GM18873 (cell line): Measurements from ENCODE around the gene PALM3.
"Not testable (repeated sequence)": the region's sequence is repeated elsewhere in the genome, so short reads cannot be mapped to it uniquely, and the experiment has no call there.

Experiments used
- ATAC-seq: cut with Tn5 transposase; IDR thresholded peaks from one replicate; pipeline ENCODE4 v1.9.1; 2021; ENCODE audit warnings: mild to moderate bottlenecking, moderate library complexity, moderate number of reproducible peaks; ENCODE audit not compliant: unreplicated experiment, low FRiP score

PALM3 gene

GRCh38 chr19:14039181-14039580, 22.7 kb downstream of the PALM3 start:
- ATAC-seq, result no peak

- no peak for ATAC-seq
These were observed 26.2 kb downstream of the PALM3 start for GRCh38 chr19:14035706-14036105.

GRCh38 chr19:14035159-14035558, 26.7 kb downstream of the PALM3 start:
- ATAC-seq, result not testable (repeated sequence)

GRCh38 chr19:14033946-14034345, 27.9 kb downstream of the PALM3 start:
- no peak for ATAC-seq

GRCh38 chr19:14031719-14032480, 30.0 kb downstream of the PALM3 start, which contains the start of gene IL27RA:
Gene IL27RA, plus strand, starts transcription at chr19:14031762. Its CDS starts 111 bp downstream, at chr19:14031873.
- no peak for ATAC-seq

GRCh38 chr19:14030997-14031718, 30.7 kb downstream of the PALM3 start:
- ATAC-seq, result no peak

- no peak for ATAC-seq
These were observed 33.0 kb downstream of the PALM3 start for GRCh38 chr19:14028901-14029300.

- ATAC-seq, result no peak
These were observed 33.9 kb downstream of the PALM3 start, which contains the start of gene RLN3 for GRCh38 chr19:14027856-14028450. Gene RLN3, plus strand, starts transcription at chr19:14028148. Its CDS starts 57 bp downstream, at chr19:14028205.

- not testable (repeated sequence) for ATAC-seq
These were observed 35.2 kb downstream of the PALM3 start for GRCh38 chr19:14026652-14027192.

- no peak for ATAC-seq
These were observed 38.3 kb downstream of the PALM3 start for GRCh38 chr19:14023404-14024235.

- no peak for ATAC-seq
These were observed 39.4 kb downstream of the PALM3 start for GRCh38 chr19:14022469-14022868.

- ATAC-seq, result no peak
These were observed 40.4 kb downstream of the PALM3 start for GRCh38 chr19:14021474-14021873.

- ATAC-seq, result not testable (repeated sequence)
These were observed 42.1 kb downstream of the PALM3 start for GRCh38 chr19:14019739-14020138.

GRCh38 chr19:14019100-14019499, 42.8 kb downstream of the PALM3 start:
- no peak for ATAC-seq

GRCh38 chr19:14015524-14016035, 46.3 kb downstream of the PALM3 start:
- ATAC-seq, result peak; percentile 69

GRCh38 chr19:14012378-14012915, 49.4 kb downstream of the PALM3 start:
- ATAC-seq, result no peak

- peak; percentile 31 for ATAC-seq
These were observed 54.9 kb downstream of the PALM3 start for GRCh38 chr19:14006766-14007562.

- ATAC-seq, result peak; percentile 82
These were observed 55.7 kb downstream of the PALM3 start, which contains the start of gene RFX1 for GRCh38 chr19:14006085-14006765. Gene RFX1, minus strand, starts transcription at chr19:14006320. Its CDS starts 12,477 bp downstream, at chr19:13993843.
